SK-N-SH treated with all-trans-retinoic acid at 6 μM for 48 hours (cell line): ENCODE results near the gene RAD23A.
"Not testable (repeated sequence)": the region's sequence is repeated elsewhere in the genome, so short reads cannot be mapped to it uniquely, and the experiment has no call there.

Source experiments
- ATAC-seq: fragments of 200-7000 bp; cut with Tn5 transposase; 3 replicates; pipeline ENCODE4 v1.9.1; 2020; ENCODE audit warnings: mild to moderate bottlenecking, moderate library complexity
- ARNTL ChIP-seq: fragments of 450-650 bp; formaldehyde crosslinking; IDR thresholded peaks from 2 replicates; pipeline ENCODE4 v1.5.0; 2020; ENCODE audit warnings: low read depth, mild to moderate bottlenecking, moderate library complexity, borderline replicate concordance
- BACH2 ChIP-seq: fragments of 250-450 bp; sonication (Bioruptor Pico); IDR thresholded peaks from 2 replicates; pipeline ENCODE4 v1.9.0; 2021; ENCODE audit warnings: mild to moderate bottlenecking, borderline replicate concordance
- CREB5 ChIP-seq: fragments of 250-450 bp; sonication (Bioruptor Pico); IDR thresholded peaks from 2 replicates; pipeline ENCODE4 v1.5.1; 2020; ENCODE audit warnings: low read depth, mild to moderate bottlenecking, moderate library complexity
- CSDC2 ChIP-seq: fragments of 250-450 bp; sonication (Bioruptor Pico); IDR thresholded peaks from 2 replicates; pipeline ENCODE4 v1.5.0; 2020; ENCODE audit warnings: mild to moderate bottlenecking, moderate library complexity
- ESRRG ChIP-seq: fragments of 250-450 bp; sonication (Bioruptor Pico); IDR thresholded peaks from 2 replicates; pipeline ENCODE4 v1.6.1; 2021; ENCODE audit warnings: mild to moderate bottlenecking
- GLIS3 ChIP-seq: fragments of 250-450 bp; sonication (Bioruptor Pico); IDR thresholded peaks from 2 replicates; pipeline ENCODE4 v1.5.0; 2020; ENCODE audit warnings: mild to moderate bottlenecking, moderate library complexity
- PATZ1 ChIP-seq: fragments of 250-450 bp; sonication (Bioruptor Pico); IDR thresholded peaks from 2 replicates; pipeline ENCODE4 v1.8.0; 2020; ENCODE audit warnings: mild to moderate bottlenecking, moderate library complexity, borderline replicate concordance
- PPARA ChIP-seq: fragments of 250-450 bp; sonication (Bioruptor Pico); IDR thresholded peaks from 2 replicates; pipeline ENCODE4 v1.5.0; 2020; ENCODE audit warnings: mild to moderate bottlenecking, borderline replicate concordance
- RARB ChIP-seq: fragments of 250-450 bp; sonication (Bioruptor Pico); IDR thresholded peaks from 2 replicates; pipeline ENCODE4 v1.8.0; 2021; ENCODE audit warnings: mild to moderate bottlenecking, moderate library complexity
- TOX ChIP-seq: fragments of 250-450 bp; sonication (Bioruptor Pico); IDR thresholded peaks from 2 replicates; pipeline ENCODE4 v1.8.0; 2021; ENCODE audit warnings: mild to moderate bottlenecking, moderate library complexity, borderline replicate concordance
- ZC3H10 ChIP-seq: fragments of 250-450 bp; sonication (Bioruptor Pico); IDR thresholded peaks from 2 replicates; pipeline ENCODE4 v1.5.1; 2021; ENCODE audit warnings: mild to moderate bottlenecking, moderate library complexity
- ZFP3 ChIP-seq: fragments of 250-450 bp; sonication (Bioruptor Pico); IDR thresholded peaks from 2 replicates; pipeline ENCODE4 v1.5.0; 2020; ENCODE audit warnings: mild to moderate bottlenecking, moderate library complexity
- ZFP30 ChIP-seq: fragments of 450-650 bp; formaldehyde crosslinking; IDR thresholded peaks from 2 replicates; pipeline ENCODE4 v1.5.0; 2022; ENCODE audit warnings: mild to moderate bottlenecking, moderate library complexity
- ZNF565 ChIP-seq: fragments of 450-650 bp; formaldehyde crosslinking; conservative IDR thresholded peaks from 2 replicates; pipeline ENCODE4 v1.5.0; 2020; ENCODE audit warnings: low read depth, mild to moderate bottlenecking, moderate library complexity
- ZNF70 ChIP-seq: fragments of 450-650 bp; formaldehyde crosslinking; IDR thresholded peaks from 2 replicates; pipeline ENCODE4 v1.5.0; 2020; ENCODE audit warnings: mild to moderate bottlenecking, moderate library complexity
- ZNF8 ChIP-seq: fragments of 450-650 bp; formaldehyde crosslinking; IDR thresholded peaks from 2 replicates; pipeline ENCODE4 v1.5.0; 2020; ENCODE audit warnings: mild to moderate bottlenecking, moderate library complexity
- TF ChIP-seq, protein P1 (sequence below): fragments of 250-450 bp; sonication (Bioruptor Pico); IDR thresholded peaks from 2 replicates; pipeline ENCODE4 v1.8.0; 2021; ENCODE audit warnings: low read depth, mild to moderate bottlenecking, moderate library complexity, borderline replicate concordance
- TF ChIP-seq, protein P2 (sequence below): fragments of 250-450 bp; sonication (Bioruptor Pico); IDR thresholded peaks from 2 replicates; pipeline ENCODE4 v1.5.1; 2021; ENCODE audit warnings: mild to moderate bottlenecking, moderate library complexity

RAD23A gene

GRCh38 chr19:12953799-12954611, 8.3 kb downstream of the RAD23A start:
- ATAC-seq: no peak

GRCh38 chr19:12954612-12954962, 8.9 kb downstream of the RAD23A start:
- no peak for ATAC-seq
- TF ChIP-seq ZFP3 (CRISPR knock-in tag) (no peak), PPARA (CRISPR knock-in tag) (no peak), ZNF70 (CRISPR knock-in tag) (no peak), ARNTL (CRISPR knock-in tag) (no peak), GLIS3 (CRISPR knock-in tag) (no peak)

More at GRCh38 chr19:12953799-12954611, 8.3 kb downstream of the RAD23A start:
- TF ChIP-seq, protein P1, sequence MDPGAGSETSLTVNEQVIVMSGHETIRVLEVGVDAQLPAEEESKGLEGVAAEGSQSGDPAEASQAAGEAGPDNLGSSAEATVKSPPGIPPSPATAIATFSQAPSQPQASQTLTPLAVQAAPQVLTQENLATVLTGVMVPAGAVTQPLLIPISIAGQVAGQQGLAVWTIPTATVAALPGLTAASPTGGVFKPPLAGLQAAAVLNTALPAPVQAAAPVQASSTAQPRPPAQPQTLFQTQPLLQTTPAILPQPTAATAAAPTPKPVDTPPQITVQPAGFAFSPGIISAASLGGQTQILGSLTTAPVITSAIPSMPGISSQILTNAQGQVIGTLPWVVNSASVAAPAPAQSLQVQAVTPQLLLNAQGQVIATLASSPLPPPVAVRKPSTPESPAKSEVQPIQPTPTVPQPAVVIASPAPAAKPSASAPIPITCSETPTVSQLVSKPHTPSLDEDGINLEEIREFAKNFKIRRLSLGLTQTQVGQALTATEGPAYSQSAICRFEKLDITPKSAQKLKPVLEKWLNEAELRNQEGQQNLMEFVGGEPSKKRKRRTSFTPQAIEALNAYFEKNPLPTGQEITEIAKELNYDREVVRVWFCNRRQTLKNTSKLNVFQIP: no peak
- no peak for TF ChIP-seq RARB (CRISPR knock-in tag)
- no peak for TF ChIP-seq ZNF8 (CRISPR knock-in tag)
- no peak for TF ChIP-seq ZFP30 (CRISPR knock-in tag)
- no peak for TF ChIP-seq ESRRG
- TF ChIP-seq, protein P2, sequence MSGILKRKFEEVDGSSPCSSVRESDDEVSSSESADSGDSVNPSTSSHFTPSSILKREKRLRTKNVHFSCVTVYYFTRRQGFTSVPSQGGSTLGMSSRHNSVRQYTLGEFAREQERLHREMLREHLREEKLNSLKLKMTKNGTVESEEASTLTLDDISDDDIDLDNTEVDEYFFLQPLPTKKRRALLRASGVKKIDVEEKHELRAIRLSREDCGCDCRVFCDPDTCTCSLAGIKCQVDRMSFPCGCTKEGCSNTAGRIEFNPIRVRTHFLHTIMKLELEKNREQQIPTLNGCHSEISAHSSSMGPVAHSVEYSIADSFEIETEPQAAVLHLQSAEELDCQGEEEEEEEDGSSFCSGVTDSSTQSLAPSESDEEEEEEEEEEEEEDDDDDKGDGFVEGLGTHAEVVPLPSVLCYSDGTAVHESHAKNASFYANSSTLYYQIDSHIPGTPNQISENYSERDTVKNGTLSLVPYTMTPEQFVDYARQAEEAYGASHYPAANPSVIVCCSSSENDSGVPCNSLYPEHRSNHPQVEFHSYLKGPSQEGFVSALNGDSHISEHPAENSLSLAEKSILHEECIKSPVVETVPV (CRISPR knock-in tag): no peak
- no peak for TF ChIP-seq TOX
- TF ChIP-seq CSDC2 (CRISPR knock-in tag): no peak
- TF ChIP-seq CREB5: no peak
- TF ChIP-seq GLIS3 (CRISPR knock-in tag): no peak

DNA sequence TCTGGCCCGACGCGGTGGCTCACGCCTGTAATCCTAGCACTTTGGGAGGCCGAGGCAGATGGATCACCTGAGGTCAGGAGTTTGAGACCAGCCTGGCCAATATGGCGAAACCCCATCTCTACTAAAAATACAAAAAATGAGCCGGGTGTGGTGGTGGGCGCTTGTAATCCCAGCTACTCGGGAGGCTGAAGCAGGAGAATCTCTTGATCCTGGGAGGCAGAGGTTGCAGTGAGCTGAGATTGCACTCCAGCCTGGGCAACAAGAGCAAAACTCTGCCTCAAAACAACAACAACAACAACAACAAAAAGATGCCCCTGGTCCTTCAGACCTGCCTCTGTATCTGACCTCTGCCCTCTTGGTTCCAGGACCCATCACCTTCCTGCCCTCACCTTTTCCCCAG, 9.9 kb downstream of the RAD23A start:
- ATAC-seq: not testable (repeated sequence)

DNA sequence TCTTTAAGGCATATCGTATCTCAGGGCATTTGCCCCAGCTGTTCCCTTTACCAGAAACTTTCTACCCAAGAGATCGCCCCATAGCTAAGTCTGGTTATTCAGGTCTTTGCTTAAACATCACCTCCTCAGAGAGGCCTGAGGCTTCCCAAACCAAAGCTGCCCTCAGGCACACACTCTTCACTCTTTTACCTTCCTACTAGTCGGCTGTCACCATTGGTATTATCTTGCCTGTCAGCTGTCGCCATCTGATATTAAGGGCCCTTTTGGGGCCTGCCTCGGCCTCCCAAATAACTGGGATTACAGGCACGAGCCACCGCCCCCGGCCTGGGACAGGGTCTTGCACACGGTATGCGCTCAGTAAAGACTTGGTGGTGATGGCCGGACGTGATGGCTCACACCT, 10.3 kb downstream of the RAD23A start:
- no peak for TF ChIP-seq CREB5
- no peak for TF ChIP-seq ZFP3 (CRISPR knock-in tag)
- TF ChIP-seq ZNF565 (CRISPR knock-in tag): no peak
- TF ChIP-seq BACH2 (CRISPR knock-in tag): no peak
- TF ChIP-seq, all 23 proteins: peak for 0
- ATAC-seq: no peak

GRCh38 chr19:12956446-12957388, 11.1 kb downstream of the RAD23A start, which contains the start of gene GADD45GIP1:
GADD45GIP1 (minus strand) TSS chr19:12957223; CDS start chr19:12957212, 11 bp downstream.
- ATAC-seq: peak; percentile 87
- TF ChIP-seq BACH2 (CRISPR knock-in tag) (no peak), CREB5 (no peak), TOX (no peak), CSDC2 (CRISPR knock-in tag) (no peak), ZFP30 (CRISPR knock-in tag) (no peak), PPARA (CRISPR knock-in tag) (no peak), PATZ1 (CRISPR knock-in tag) (no peak), GLIS3 (CRISPR knock-in tag) (no peak), ESRRG (no peak), ZFP3 (CRISPR knock-in tag) (no peak), ZNF8 (CRISPR knock-in tag) (no peak), ZC3H10 (CRISPR knock-in tag) (no peak)
- TF ChIP-seq, protein P1: no peak
- TF ChIP-seq, all 23 proteins: peak for 0

DNA sequence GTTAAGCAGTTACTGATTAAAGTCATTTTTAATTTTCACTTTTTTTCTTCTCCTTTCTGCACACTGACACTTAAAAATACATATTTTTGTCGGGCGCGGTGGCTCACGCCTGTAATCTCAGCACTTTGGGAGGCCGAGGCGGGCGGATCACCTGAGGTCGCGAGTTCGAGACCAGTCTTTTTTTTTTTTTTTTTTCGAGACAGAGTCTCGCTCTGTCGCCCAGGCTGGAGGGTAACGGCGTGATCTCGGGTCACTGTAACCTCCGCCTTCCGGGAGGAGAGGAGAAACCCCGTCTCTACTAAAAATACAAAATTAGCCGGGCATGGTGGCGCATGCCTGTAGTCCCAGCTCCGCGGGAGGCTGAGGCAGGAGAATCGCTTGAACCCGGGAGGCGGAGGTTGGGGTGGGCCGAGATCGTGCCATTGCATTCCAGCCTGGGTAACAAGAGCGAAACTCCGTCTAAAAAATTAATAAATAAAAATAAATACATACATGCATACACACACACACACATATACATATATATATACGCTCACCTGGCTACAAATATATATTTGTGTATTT, 11.8 kb downstream of the RAD23A start:
- not testable (repeated sequence) for ATAC-seq
